ENCODE measurements around the gene CBR3.

DNA sequence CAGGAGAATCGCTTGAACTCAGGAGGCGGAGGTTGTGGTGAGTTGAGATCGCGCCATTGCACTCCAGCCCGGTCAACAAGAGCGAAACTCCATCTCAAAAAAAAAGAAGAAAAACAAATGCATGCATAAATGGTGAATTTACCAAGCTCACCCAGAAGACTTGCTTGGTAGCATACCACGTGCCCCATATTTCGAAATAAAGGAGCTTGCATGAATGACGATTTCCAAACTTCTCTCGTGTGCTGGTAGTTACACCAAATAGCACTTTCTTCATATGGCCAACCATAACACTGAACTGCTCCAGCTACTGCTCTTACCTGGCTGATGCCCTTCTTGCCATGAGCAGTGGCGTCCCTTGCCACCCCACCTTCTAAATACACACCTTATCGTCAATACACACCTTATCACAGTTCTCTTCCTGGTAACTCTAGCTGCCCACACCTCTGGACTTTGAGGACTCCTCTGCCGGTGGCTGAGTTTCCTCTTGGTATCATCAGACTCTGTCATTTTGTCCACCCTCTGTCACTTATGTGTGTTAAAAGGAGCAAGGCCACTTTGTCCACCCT is 24.6 kb downstream of the CBR3 start:
- no peak for TF ChIP-seq POLR2A (IDR thresholded peaks at IDR 0.05; ENCODE audit: low read depth, low read length)
- TF ChIP-seq CTCF (conservative IDR thresholded peaks at IDR 0.05; ENCODE audit: low read depth, low read length): no peak
- TF ChIP-seq MAFK (IDR thresholded peaks at IDR 0.05; ENCODE audit: low read depth, low read length): no peak
- TF ChIP-seq FOS (IDR thresholded peaks at IDR 0.05; ENCODE audit: low read depth, low read length): no peak
- TF ChIP-seq MXI1 (IDR thresholded peaks at IDR 0.05; ENCODE audit: borderline replicate concordance, low read depth, low read length): no peak
- no peak for TF ChIP-seq RAD21 (IDR thresholded peaks at IDR 0.05; ENCODE audit: low read length)
- TF ChIP-seq, protein P1, sequence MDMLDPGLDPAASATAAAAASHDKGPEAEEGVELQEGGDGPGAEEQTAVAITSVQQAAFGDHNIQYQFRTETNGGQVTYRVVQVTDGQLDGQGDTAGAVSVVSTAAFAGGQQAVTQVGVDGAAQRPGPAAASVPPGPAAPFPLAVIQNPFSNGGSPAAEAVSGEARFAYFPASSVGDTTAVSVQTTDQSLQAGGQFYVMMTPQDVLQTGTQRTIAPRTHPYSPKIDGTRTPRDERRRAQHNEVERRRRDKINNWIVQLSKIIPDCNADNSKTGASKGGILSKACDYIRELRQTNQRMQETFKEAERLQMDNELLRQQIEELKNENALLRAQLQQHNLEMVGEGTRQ (IDR thresholded peaks at IDR 0.05; ENCODE audit: low read depth, low read length): no peak
- TF ChIP-seq SMC3 (IDR thresholded peaks at IDR 0.05; ENCODE audit: low read depth, low read length): no peak
- TF ChIP-seq CEBPB (IDR thresholded peaks at IDR 0.05; ENCODE audit: low read depth, low read length): 0 out of 2 replicates have a peak, but pooled peaks have one; percentile 4
- TF ChIP-seq ELK1 (IDR thresholded peaks at IDR 0.05; ENCODE audit: borderline replicate concordance, low read depth, low read length): no peak
- TF ChIP-seq BHLHE40 (IDR thresholded peaks at IDR 0.05; ENCODE audit: low read depth, low read length): no peak
- TF ChIP-seq CHD1 (IDR thresholded peaks at IDR 0.05; ENCODE audit: low read depth, low read length): no peak
